ENCODE measurements around the gene DCC.

The DCC gene

GRCh38 chr18:53426666-53427184, 1086.7 kb downstream of the DCC start:
- Histone ChIP-seq H3K27ac (no peak overlapping the region), H3K36me3 (ENCODE audit: insufficient read depth, low read length) (no peaks in the 10 kb centered on the region), H3K9ac (ENCODE audit: insufficient read length) (no peak overlapping the region), H3K4me3 (no peak overlapping the region), H3K9me3 (ENCODE audit: low read depth, low read length) (no peaks in the 10 kb centered on the region)
- DNase-seq (ENCODE audit: low read depth, low spot score): no peak
- TF ChIP-seq EZH2 (IDR thresholded peaks at IDR 0.05): no peak
- no peak for TF ChIP-seq FOXP2 (optimal IDR thresholded peaks at IDR 0.05; ENCODE audit: control extremely low read depth, extremely low read length, insufficient read depth)
- no peak for TF ChIP-seq POLR2AphosphoS5 (IDR thresholded peaks at IDR 0.05; ENCODE audit: borderline replicate concordance, low read depth, low read length)

- Histone ChIP-seq H3K36me3 (ENCODE audit: insufficient read depth, low read length) (no peaks in the 10 kb centered on the region), H3K4me3 (no peak overlapping the region), H3K9me3 (ENCODE audit: low read depth, low read length) (no peaks in the 10 kb centered on the region), H3K27ac (no peak overlapping the region), H3K9ac (ENCODE audit: insufficient read length) (no peak overlapping the region)
- DNase-seq (ENCODE audit: low read depth, low spot score): no peak
- TF ChIP-seq FOXP2 (optimal IDR thresholded peaks at IDR 0.05; ENCODE audit: control extremely low read depth, extremely low read length, insufficient read depth) (no peak), EZH2 (IDR thresholded peaks at IDR 0.05) (no peak), POLR2AphosphoS5 (IDR thresholded peaks at IDR 0.05; ENCODE audit: borderline replicate concordance, low read depth, low read length) (no peak)
Observed at GRCh38 chr18:53441761-53442414, 1101.9 kb downstream of the DCC start.

- no peak overlapping the region for H3K9ac ChIP-seq (ENCODE audit: insufficient read length)
- H3K36me3 ChIP-seq (ENCODE audit: insufficient read depth, low read length): no peaks in the 10 kb centered on the region
- H3K27ac ChIP-seq: no peak overlapping the region
- no peak overlapping the region for H3K4me3 ChIP-seq
- DNase-seq (ENCODE audit: low read depth, low spot score): no peak
- no peaks in the 10 kb centered on the region for H3K9me3 ChIP-seq (ENCODE audit: low read depth, low read length)
- TF ChIP-seq FOXP2 (optimal IDR thresholded peaks at IDR 0.05; ENCODE audit: control extremely low read depth, extremely low read length, insufficient read depth) (no peak), EZH2 (IDR thresholded peaks at IDR 0.05) (no peak), POLR2AphosphoS5 (IDR thresholded peaks at IDR 0.05; ENCODE audit: borderline replicate concordance, low read depth, low read length) (no peak)
Observed at GRCh38 chr18:53442415-53442783, 1102.4 kb downstream of the DCC start.

GRCh38 chr18:53443336-53443735, 1103.3 kb downstream of the DCC start:
- Histone ChIP-seq H3K9ac (ENCODE audit: insufficient read length) (no peak overlapping the region), H3K9me3 (ENCODE audit: low read depth, low read length) (no peaks in the 10 kb centered on the region), H3K4me3 (no peak overlapping the region), H3K36me3 (ENCODE audit: insufficient read depth, low read length) (no peaks in the 10 kb centered on the region), H3K27ac (no peak overlapping the region)
- no peak for DNase-seq (ENCODE audit: low read depth, low spot score)
- TF ChIP-seq FOXP2 (optimal IDR thresholded peaks at IDR 0.05; ENCODE audit: control extremely low read depth, extremely low read length, insufficient read depth) (no peak), POLR2AphosphoS5 (IDR thresholded peaks at IDR 0.05; ENCODE audit: borderline replicate concordance, low read depth, low read length) (no peak), EZH2 (IDR thresholded peaks at IDR 0.05) (no peak)

GRCh38 chr18:53443831-53444230, 1103.8 kb downstream of the DCC start:
- Histone ChIP-seq H3K36me3 (ENCODE audit: insufficient read depth, low read length) (no peaks in the 10 kb centered on the region), H3K4me3 (no peak overlapping the region), H3K27ac (no peak overlapping the region), H3K9ac (ENCODE audit: insufficient read length) (no peak overlapping the region), H3K9me3 (ENCODE audit: low read depth, low read length) (no peaks in the 10 kb centered on the region)
- TF ChIP-seq EZH2 (IDR thresholded peaks at IDR 0.05) (no peak), POLR2AphosphoS5 (IDR thresholded peaks at IDR 0.05; ENCODE audit: borderline replicate concordance, low read depth, low read length) (no peak), FOXP2 (optimal IDR thresholded peaks at IDR 0.05; ENCODE audit: control extremely low read depth, extremely low read length, insufficient read depth) (no peak)
- no peak for DNase-seq (ENCODE audit: low read depth, low spot score)

- no peak for DNase-seq (ENCODE audit: low read depth, low spot score)
- Histone ChIP-seq H3K9ac (ENCODE audit: insufficient read length) (no peak overlapping the region), H3K27ac (no peak overlapping the region), H3K4me3 (no peak overlapping the region), H3K9me3 (ENCODE audit: low read depth, low read length) (no peaks in the 10 kb centered on the region), H3K36me3 (ENCODE audit: insufficient read depth, low read length) (no peaks in the 10 kb centered on the region)
- TF ChIP-seq FOXP2 (optimal IDR thresholded peaks at IDR 0.05; ENCODE audit: control extremely low read depth, extremely low read length, insufficient read depth) (no peak), POLR2AphosphoS5 (IDR thresholded peaks at IDR 0.05; ENCODE audit: borderline replicate concordance, low read depth, low read length) (no peak), EZH2 (IDR thresholded peaks at IDR 0.05) (no peak)
Observed at GRCh38 chr18:53451902-53452301, 1111.9 kb downstream of the DCC start.

- Histone ChIP-seq H3K9me3 (ENCODE audit: low read depth, low read length) (no peaks in the 10 kb centered on the region), H3K9ac (ENCODE audit: insufficient read length) (no peak overlapping the region), H3K27ac (no peak overlapping the region), H3K4me3 (no peak overlapping the region), H3K36me3 (ENCODE audit: insufficient read depth, low read length) (no peaks in the 10 kb centered on the region)
- DNase-seq (ENCODE audit: low read depth, low spot score): no peak
- no peak for TF ChIP-seq FOXP2 (optimal IDR thresholded peaks at IDR 0.05; ENCODE audit: control extremely low read depth, extremely low read length, insufficient read depth)
- no peak for TF ChIP-seq EZH2 (IDR thresholded peaks at IDR 0.05)
- TF ChIP-seq POLR2AphosphoS5 (IDR thresholded peaks at IDR 0.05; ENCODE audit: borderline replicate concordance, low read depth, low read length): no peak
Observed at GRCh38 chr18:53457068-53457467, 1117.1 kb downstream of the DCC start.

- H3K4me3 ChIP-seq: no peak overlapping the region
- TF ChIP-seq FOXP2 (optimal IDR thresholded peaks at IDR 0.05; ENCODE audit: control extremely low read depth, extremely low read length, insufficient read depth) (no peak), POLR2AphosphoS5 (IDR thresholded peaks at IDR 0.05; ENCODE audit: borderline replicate concordance, low read depth, low read length) (no peak)
- no peak for DNase-seq (ENCODE audit: low read depth, low spot score)
- no peak overlapping the region for H3K27ac ChIP-seq
- no peaks in the 10 kb centered on the region for H3K9me3 ChIP-seq (ENCODE audit: low read depth, low read length)
- H3K36me3 ChIP-seq (ENCODE audit: insufficient read depth, low read length): no peaks in the 10 kb centered on the region
- H3K9ac ChIP-seq (ENCODE audit: insufficient read length): no peak overlapping the region
Observed at GRCh38 chr18:53458268-53458667, 1118.3 kb downstream of the DCC start.

All from SK-N-MC (cell line).